Smooth muscle cell (in vitro differentiated cells): ENCODE results near the gene NPHP4. TPM values are rescaled to one million over a fixed set of nuclear protein-coding genes. Genes with fewer than 3 reads are reported as not detected.

Source experiments
- DNase-seq: peaks from one replicate; lab custom pipeline; 2025; ENCODE audit not compliant: unreplicated experiment; lab: John Stamatoyannopoulos, UW
- H2AFZ ChIP-seq: fragments of 200-600 bp; sonication (generic); 2 replicates; pipeline ENCODE4 v1.6.0; 2016; ENCODE audit warnings: antibody characterized with exemption, low read depth, mild to moderate bottlenecking
- H3F3A ChIP-seq: fragments of 200-600 bp; sonication (generic); 2 replicates; pipeline ENCODE4 v1.6.0; 2017; ENCODE audit warnings: antibody characterized with exemption, low read depth
- H3K27ac ChIP-seq: fragments of 200-600 bp; sonication (generic); 2 replicates; pipeline ENCODE4 v1.5.1; 2016; ENCODE audit warnings: low read depth, mild to moderate bottlenecking
- H3K27me3 ChIP-seq: fragments of 200-600 bp; sonication (generic); 2 replicates; pipeline ENCODE4 v1.6.1; 2016; ENCODE audit warnings: low read depth, mild to moderate bottlenecking
- H3K36me3 ChIP-seq: fragments of 200-600 bp; sonication (generic); 2 replicates; pipeline ENCODE4 v1.5.1; 2016; ENCODE audit warnings: low read depth
- H3K4me1 ChIP-seq: fragments of 200-600 bp; sonication (generic); 2 replicates; pipeline ENCODE4 v1.5.1; 2016; ENCODE audit warnings: low read depth
- H3K4me2 ChIP-seq: fragments of 200-600 bp; sonication (generic); 2 replicates; pipeline ENCODE4 v1.6.0; 2016; ENCODE audit warnings: mild to moderate bottlenecking
- H3K4me3 ChIP-seq: fragments of 200-600 bp; sonication (generic); 2 replicates; pipeline ENCODE4 v1.5.1; 2016; ENCODE audit warnings: mild to moderate bottlenecking
- H3K79me2 ChIP-seq: fragments of 200-600 bp; sonication (generic); 2 replicates; pipeline ENCODE4 v1.6.0; 2016; ENCODE audit warnings: low read depth, mild to moderate bottlenecking
- H3K9ac ChIP-seq: fragments of 200-600 bp; sonication (generic); 2 replicates; pipeline ENCODE4 v1.6.0; 2016; ENCODE audit warnings: low read depth
- H3K9me3 ChIP-seq: fragments of 200-600 bp; sonication (generic); replicated peaks from 2 replicates; pipeline ENCODE4 v1.5.1; 2016; ENCODE audit warnings: low read depth
- H4K20me1 ChIP-seq: fragments of 200-600 bp; sonication (generic); 2 replicates; pipeline ENCODE4 v1.6.0; 2016; ENCODE audit warnings: low read depth
- WGBS: methylation state at CpG from one replicate; pipeline ENCODE4 v1.1.7; 2016; ENCODE audit warnings: low lambda C conversion rate; 5-methylcytosine and 5-hydroxymethylcytosine counted together
- polyA plus RNA-seq: library from polyadenylated mRNA; unstranded; fragments of >200 nt; fragmentation: Nextera tagmentation; extraction: Ambion mirVana; gene quantifications from 2 replicates; pipeline ENCODE4 v1.2.1, GENCODE V29; 2016
- total RNA-seq: library from RNA; depleted of rRNA; stranded (reverse); fragments of >200 nt; gene quantifications from 2 replicates; pipeline ENCODE4 v1.2.3, GENCODE V29; 2014
- TF ChIP-seq, protein P1 (sequence below): fragments of 200-600 bp; sonication (generic); IDR thresholded peaks from 2 replicates; pipeline ENCODE4 v1.5.1; 2017; ENCODE audit warnings: borderline replicate concordance, mild to moderate bottlenecking, antibody characterized with exemption; ENCODE audit not compliant: insufficient read depth, poor library complexity, severe bottlenecking

Gene NPHP4
- total and polyA plus RNA-seq, 2 experiments from 2014 or later: 5.4 to 8.4 TPM

DNA sequence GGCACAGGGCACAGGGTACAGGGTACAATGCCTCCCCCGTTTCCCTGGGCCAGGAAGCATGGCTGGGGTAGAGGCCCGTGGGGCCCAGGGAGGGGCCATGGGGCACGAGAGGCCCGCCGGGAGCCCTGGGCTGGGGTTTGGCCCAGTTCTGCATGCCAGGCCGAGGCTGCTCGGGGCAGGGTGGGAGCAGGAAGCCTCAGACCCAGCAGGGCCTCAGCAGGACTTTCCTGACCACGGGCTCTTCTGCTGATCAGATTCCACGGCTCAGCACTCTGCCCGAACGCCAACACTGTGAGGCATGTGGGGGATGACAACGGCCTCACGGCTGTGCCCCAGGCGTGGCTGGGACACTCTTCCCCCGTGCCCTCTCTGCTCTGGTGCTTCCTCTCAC lies 104.3 kb downstream of the NPHP4 start:
- no peaks in the 10 kb centered on the region for H3F3A ChIP-seq
- no peaks in the 10 kb centered on the region for H3K27me3 ChIP-seq
- no peak overlapping the region for H3K4me2 ChIP-seq
- no peaks in the 10 kb centered on the region for H3K4me1 ChIP-seq
- no peak overlapping the region for H3K27ac ChIP-seq
- H3K9ac ChIP-seq: no peak overlapping the region
- H3K36me3 ChIP-seq: no peaks in the 10 kb centered on the region
- no peaks in the 10 kb centered on the region for H3K79me2 ChIP-seq
- H3K9me3 ChIP-seq: no peaks in the 10 kb centered on the region
- 87% methylated on average over 15 of the region's 15 CpGs for WGBS
- peaks cover 8% of the 10 kb centered on the region for H4K20me1 ChIP-seq
- TF ChIP-seq, protein P1, sequence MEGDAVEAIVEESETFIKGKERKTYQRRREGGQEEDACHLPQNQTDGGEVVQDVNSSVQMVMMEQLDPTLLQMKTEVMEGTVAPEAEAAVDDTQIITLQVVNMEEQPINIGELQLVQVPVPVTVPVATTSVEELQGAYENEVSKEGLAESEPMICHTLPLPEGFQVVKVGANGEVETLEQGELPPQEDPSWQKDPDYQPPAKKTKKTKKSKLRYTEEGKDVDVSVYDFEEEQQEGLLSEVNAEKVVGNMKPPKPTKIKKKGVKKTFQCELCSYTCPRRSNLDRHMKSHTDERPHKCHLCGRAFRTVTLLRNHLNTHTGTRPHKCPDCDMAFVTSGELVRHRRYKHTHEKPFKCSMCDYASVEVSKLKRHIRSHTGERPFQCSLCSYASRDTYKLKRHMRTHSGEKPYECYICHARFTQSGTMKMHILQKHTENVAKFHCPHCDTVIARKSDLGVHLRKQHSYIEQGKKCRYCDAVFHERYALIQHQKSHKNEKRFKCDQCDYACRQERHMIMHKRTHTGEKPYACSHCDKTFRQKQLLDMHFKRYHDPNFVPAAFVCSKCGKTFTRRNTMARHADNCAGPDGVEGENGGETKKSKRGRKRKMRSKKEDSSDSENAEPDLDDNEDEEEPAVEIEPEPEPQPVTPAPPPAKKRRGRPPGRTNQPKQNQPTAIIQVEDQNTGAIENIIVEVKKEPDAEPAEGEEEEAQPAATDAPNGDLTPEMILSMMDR: no peak
- no peak overlapping the region for H2AFZ ChIP-seq
- no peak for DNase-seq
- no peak overlapping the region for H3K4me3 ChIP-seq

DNA sequence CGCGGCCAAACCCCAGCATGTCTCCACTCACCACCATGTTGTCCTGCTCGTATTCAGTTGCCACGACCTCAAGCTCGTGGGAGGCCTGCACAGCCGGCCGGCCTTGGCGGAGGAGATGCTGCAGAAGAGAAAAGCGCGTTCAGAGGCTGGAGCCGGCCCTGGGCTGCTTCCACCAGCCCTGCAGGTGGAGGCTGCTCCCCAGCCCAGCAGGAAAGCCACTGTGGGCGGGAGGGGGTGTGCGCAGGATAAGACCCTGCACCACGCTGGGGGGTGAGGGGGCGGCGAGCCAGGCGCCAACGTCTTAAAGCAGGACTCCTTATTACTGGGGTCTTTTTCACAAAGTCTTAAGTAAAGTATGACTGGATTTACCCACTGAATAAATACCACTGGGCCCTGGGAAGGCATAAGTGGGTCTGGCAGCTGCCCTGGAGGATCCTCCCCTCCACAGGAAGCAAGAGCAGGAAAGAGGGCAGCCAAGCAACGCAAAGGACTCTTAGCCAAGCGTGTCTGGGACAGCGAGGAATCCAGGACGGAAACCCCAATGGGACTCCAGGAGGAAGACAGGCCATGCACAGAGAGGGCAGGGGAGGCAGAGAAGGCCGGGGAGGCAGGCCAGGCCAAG lies 104.8 kb downstream of the NPHP4 start:
- H3K4me3 ChIP-seq: no peak overlapping the region
- H3K9me3 ChIP-seq: no peaks in the 10 kb centered on the region
- no peaks in the 10 kb centered on the region for H3K4me1 ChIP-seq
- no peaks in the 10 kb centered on the region for H3K27me3 ChIP-seq
- H3K4me2 ChIP-seq: no peak overlapping the region
- H3F3A ChIP-seq: no peaks in the 10 kb centered on the region
- no peaks in the 10 kb centered on the region for H3K79me2 ChIP-seq
- peaks cover 8% of the 10 kb centered on the region for H4K20me1 ChIP-seq
- H2AFZ ChIP-seq: no peak overlapping the region
- no peaks in the 10 kb centered on the region for H3K36me3 ChIP-seq
- 96% methylated on average over 17 of the region's 23 CpGs for WGBS
- no peak for DNase-seq
- H3K9ac ChIP-seq: no peak overlapping the region
- no peak overlapping the region for H3K27ac ChIP-seq
- TF ChIP-seq, protein P1: no peak

DNA sequence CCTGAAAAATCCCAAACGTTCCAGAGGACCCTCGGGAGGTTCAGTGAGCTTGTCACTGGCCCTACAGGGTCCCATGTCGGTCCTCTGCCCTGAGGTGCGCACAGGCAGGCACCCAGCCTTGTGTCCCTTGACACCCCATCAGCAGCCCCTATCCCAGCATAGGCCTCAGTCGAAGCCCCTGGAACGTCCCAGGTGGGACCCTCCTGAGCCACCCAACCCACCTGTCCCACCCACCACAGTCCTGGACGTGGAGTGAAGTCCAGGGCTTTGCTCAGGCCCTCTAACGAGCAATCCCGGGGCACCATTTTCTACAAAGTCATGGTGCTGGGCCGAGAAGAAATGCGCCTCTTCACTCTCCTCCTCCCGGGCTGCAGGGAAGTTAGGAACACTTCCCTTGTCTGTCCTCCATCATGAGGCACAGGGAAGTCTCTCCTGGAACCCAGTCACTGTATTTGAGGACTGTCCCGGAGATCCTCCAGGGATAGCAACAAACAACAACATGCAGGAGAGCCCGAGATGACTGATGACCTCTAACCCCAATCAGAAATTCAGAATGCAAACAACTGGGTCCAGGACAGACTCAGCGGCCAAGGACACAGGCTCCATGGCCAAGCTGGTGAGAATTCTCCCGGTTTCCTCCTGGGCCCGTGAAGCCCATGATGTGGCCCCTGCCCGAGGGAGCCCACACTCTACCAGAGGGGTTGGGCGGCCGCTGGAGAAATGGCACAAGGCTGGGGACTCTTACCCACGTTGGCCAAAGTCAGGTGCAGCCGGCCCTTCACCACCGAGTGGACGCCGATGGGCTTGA lies 105.5 kb downstream of the NPHP4 start:
- peaks cover 8% of the 10 kb centered on the region for H4K20me1 ChIP-seq
- H2AFZ ChIP-seq: no peak overlapping the region
- H3K9me3 ChIP-seq: no peaks in the 10 kb centered on the region
- H3K79me2 ChIP-seq: no peaks in the 10 kb centered on the region
- TF ChIP-seq, protein P1: no peak
- no peaks in the 10 kb centered on the region for H3K36me3 ChIP-seq
- H3K4me1 ChIP-seq: no peaks in the 10 kb centered on the region
- H3K4me2 ChIP-seq: no peak overlapping the region
- no peak for DNase-seq
- H3F3A ChIP-seq: no peaks in the 10 kb centered on the region
- no peak overlapping the region for H3K4me3 ChIP-seq
- WGBS: 92% methylated on average over 25 of the region's 25 CpGs
- H3K27me3 ChIP-seq: no peaks in the 10 kb centered on the region
- H3K27ac ChIP-seq: no peak overlapping the region
- no peak overlapping the region for H3K9ac ChIP-seq
